GM08714 (cell line): ENCODE results near the gene ALX1.
"Not testable (repeated sequence)": the region's sequence is repeated elsewhere in the genome, so short reads cannot be mapped to it uniquely, and the experiment has no call there.

Experiments
- H3K4me3 ChIP-seq: fragments of 200-500 bp; sonication (Bioruptor generic); 2 replicates; pipeline ENCODE4 v1.5.1; 2014; ENCODE audit warnings: mild to moderate bottlenecking, low read length, inconsistent platforms
- ZNF274 ChIP-seq: IDR thresholded peaks from 2 replicates; pipeline ENCODE4 v1.6.1; 2012; ENCODE audit warnings: mild to moderate bottlenecking, low read depth, low read length

ALX1 gene

DNA sequence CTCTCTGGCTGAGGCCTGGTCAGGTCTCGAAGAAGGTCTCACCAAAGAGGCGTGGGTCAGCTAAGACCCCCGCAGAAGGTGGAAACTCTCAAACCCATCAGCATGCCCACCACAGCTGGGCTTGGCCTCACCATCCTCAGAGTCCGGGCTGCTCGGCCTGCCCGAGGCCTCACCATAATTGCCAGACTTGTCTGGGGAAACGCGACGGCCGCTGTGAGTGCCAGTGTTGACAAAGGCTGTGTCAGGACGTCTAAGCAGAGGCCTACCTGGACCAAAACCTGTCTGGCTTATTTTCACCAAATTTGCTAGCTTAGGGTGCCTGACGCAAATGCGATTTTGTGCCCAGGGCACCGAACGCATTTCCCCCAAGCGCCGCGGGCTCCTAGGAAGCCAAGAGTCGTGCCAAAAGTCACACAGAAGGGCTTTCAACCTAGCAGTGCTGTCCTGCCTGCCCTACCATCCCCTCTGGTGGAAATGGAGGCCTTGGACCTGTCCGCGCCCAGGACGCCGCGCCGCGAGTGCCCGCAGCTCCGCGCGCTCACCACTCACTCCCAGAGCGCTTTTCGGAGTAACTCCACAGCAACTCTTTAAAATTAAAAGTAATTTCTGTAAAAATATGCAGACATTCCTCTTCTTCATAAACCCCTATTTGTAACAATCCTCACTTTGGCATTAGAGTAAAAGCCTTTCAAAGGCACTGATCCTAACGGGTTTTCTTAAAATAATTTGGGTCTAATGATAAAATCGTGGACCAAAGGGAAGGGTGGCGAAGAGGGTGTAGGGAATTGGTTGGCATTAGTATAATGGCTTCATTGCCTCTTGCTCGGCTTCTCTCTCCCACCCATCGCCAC is 1.2 kb upstream of the ALX1 start:
- no peak overlapping the region for H3K4me3 ChIP-seq
- no peak for TF ChIP-seq ZNF274

DNA sequence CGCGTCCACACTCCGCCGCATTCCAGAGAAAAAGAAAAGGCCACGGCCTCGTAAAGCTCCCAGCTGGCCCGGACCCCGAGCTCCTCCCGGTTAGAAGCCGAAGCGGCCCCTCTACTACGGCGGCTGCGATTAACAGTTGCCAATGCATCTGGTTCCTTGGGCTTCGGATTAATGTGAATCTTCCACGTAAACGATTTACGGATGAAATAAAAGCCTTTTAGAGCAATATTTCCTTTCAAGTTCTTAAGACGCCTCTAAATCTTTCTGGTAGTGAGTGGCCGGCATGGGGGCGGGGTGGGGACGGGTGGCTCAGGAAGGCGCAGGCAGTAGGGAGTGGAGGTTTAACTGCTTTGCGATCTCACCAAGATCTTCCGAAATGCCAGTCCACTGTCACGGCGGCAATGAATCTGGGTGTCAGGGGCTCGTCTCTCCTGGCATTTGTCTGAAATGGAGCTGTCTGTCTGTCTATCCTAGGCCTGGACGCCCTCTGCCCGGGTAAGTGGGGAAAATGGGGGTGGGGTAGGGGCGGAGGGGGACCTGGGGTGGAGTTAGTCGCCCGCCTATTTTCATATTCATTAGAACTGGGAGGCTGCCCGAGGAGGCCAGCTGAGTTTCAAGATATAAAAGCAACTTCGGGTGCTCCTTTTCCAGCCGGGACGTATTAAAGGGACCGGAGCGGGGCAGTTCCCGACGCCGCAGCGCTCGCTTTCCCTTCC is 413 bp upstream of the ALX1 start:
- H3K4me3 ChIP-seq: peak overlapping the region; percentile 52
- no peak for TF ChIP-seq ZNF274

DNA sequence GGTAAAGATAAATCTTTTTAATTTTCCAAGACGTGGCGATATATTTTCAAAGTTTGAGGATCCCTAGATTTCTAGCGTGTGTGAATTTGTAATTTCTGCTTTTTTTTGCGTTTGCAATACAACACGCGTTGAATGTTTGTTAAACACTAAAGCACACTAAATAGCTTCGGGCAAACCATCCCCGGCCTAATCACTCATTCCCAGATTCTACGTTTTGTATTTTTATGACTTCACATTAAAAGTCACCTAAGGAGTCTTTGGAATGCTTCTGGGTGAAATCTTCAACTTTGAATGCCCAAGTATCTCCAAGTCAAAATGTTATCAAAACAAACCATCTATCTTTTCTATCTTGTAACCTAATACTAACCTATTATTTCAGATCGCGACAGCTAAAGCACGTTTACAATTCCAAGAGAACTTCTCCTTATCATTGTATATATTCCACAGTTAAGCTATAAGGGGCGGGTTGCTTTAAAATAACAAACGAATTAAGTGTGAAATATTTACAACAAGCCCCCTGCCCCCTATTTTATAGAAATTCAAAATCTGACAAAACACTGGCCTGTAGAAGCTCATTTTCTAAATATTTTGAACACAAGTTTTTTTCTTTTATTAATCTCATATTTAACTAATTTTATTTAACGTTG is 1.1 kb downstream of the ALX1 start:
- peak overlapping the region; percentile 52 for H3K4me3 ChIP-seq
- TF ChIP-seq ZNF274: no peak

- TF ChIP-seq ZNF274: no peak
- H3K4me3 ChIP-seq: peak overlapping the region; percentile 52; the same call in 1 of the 2 replicates
These were observed 1.8 kb downstream of the ALX1 start for GRCh38 chr12:85281636-85282312.

DNA sequence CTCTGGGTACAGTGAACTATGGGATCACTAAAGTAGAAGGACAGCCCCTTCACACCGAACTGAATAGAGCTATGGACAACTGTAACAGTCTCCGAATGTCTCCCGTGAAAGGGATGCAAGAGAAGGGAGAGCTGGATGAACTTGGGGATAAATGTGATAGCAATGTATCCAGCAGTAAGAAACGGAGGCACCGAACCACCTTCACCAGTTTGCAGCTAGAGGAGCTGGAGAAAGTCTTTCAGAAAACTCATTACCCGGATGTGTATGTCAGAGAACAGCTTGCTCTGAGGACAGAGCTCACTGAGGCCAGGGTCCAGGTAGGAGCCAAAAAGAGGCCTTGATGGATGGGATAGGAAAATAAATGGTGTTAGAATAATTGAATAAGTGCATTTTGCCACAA is 3.5 kb downstream of the ALX1 start:
- no peak for TF ChIP-seq ZNF274
- no peak overlapping the region for H3K4me3 ChIP-seq

DNA sequence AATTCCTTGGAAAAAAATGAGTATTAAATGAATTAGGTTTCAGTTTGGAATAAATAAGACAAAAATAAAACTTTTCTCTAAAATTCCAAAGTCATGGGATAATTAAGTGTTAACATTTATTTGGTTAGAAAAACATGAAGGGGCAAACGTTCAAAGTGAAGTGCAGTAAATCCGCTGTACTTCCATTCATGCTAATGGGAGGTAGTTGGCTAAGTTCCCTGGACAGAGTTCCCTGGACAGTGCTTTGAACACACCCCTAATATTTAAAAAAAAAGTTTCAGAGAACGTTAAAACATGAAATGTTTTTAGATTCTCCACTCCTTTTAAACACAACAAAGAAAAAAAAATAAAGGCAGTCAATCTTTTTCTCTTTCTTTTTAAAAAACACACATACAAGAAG is 16.3 kb downstream of the ALX1 start:
- TF ChIP-seq ZNF274: no peak
- no peak overlapping the region for H3K4me3 ChIP-seq

DNA sequence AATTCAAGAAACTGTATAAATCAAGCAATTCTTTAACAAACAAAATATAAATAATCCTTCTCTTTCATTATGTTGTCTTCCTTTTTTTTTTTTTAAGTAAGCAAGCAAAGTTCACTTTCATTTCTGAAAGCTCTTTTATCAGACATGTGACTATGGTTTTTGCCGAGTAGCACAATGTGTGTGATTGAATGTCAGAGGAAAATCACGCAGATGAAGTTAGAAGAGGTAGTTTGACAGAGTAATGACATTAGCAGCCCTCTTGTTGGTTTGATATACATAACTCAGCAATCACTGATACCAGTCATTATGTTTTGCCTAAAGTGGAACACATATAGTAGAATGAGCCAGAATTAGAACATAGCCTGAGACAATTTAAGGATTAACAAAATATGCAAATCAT is 19.0 kb downstream of the ALX1 start:
- H3K4me3 ChIP-seq: no peak overlapping the region
- TF ChIP-seq ZNF274: no peak

DNA sequence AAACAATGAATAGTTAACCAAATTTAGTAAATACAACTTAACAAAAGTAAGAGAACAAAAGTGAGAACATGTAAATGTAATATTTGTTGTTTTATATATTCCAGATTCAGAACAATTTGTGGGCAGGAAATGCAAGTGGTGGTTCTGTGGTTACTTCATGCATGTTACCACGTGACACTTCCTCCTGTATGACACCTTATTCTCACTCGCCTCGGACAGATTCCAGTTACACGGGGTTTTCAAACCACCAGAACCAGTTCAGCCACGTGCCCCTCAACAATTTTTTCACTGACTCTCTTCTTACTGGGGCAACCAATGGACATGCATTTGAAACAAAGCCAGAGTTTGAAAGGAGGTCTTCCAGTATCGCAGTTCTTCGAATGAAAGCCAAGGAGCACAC is 21.0 kb downstream of the ALX1 start:
- no peak for TF ChIP-seq ZNF274
- no peak overlapping the region for H3K4me3 ChIP-seq

GRCh38 chr12:85308374-85308773 is 28.4 kb downstream of the ALX1 start:
- H3K4me3 ChIP-seq: no peak overlapping the region
- TF ChIP-seq ZNF274: no peak

GRCh38 chr12:85309125-85309566 is 29.1 kb downstream of the ALX1 start:
- no peak overlapping the region for H3K4me3 ChIP-seq
- TF ChIP-seq ZNF274: no peak

DNA sequence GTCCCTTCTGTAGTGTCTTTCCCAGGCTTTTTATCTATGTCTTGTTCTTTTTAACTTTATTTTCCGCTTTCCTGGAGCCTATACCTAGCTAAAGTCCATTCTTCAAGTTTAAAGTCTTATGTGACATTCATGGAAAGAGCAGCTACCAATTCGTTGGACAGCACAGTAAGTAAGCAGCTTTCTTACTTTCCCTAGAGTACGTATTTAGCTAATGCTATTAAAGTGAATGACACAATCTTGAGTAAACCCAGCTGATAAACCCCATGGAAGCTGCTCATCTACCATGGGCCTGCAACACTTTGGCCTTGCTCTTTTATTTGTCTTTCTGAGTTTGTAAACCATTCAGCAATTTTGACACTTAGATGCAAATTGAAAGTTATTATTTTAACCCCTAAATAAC is 30.0 kb downstream of the ALX1 start:
- no peak overlapping the region for H3K4me3 ChIP-seq
- TF ChIP-seq ZNF274: no peak

- TF ChIP-seq ZNF274: no peak
- H3K4me3 ChIP-seq: no peak overlapping the region
These were observed 30.5 kb downstream of the ALX1 start for GRCh38 chr12:85310456-85311076.

DNA sequence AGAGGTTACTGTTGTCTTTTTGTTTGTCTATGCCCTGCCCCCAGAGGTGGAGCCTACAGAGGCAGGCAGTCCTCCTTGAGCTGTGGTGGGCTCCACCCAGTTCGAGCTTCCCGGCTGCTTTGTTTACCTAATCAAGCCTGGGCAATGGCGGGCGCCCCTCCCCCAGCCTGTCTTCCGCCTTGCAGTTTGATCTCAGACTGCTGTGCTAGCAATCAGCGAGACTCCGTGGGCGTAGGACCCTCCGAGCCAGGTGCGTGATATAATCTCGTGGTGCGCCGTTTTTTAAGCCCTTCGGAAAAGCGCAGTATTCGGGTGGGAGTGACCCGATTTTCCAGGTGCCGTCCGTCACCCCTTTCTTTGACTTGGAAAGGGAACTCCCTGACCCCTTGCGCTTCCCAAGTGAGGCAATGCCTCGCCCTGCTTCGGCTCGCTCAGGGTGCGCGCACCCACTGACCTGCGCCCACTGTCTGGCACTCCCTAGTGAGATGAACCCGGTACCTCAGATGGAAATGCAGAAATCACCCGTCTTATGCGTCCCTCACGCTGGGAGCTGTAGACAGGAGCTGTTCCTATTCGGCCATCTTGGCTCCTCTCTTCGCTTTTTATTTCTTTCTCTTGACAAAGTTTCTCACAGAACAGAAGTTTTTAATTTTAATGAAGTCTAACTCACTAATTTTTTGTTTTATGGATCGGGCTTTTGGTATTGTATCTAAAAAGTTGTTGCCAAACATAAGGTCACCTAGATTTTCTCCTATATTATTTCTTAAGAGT is 38.0 kb downstream of the ALX1 start:
- H3K4me3 ChIP-seq: not testable (repeated sequence)
